ENCODE measurements around the gene CCDC74B.
"Not testable (repeated sequence)": the region's sequence is repeated elsewhere in the genome, so short reads cannot be mapped to it uniquely, and the experiment has no call there.

CCDC74B gene

GRCh38 chr2:130166611-130167010 lies 21.7 kb upstream of the CCDC74B start:
- not testable (repeated sequence) for DNase-seq (ENCODE audit: low read depth, low spot score)

GRCh38 chr2:130165293-130166016 lies 20.5 kb upstream of the CCDC74B start:
- no peak for DNase-seq (ENCODE audit: low read depth, low spot score)

GRCh38 chr2:130162968-130163367 lies 18.1 kb upstream of the CCDC74B start:
- no peak for DNase-seq (ENCODE audit: low read depth, low spot score)

- not testable (repeated sequence) for DNase-seq (ENCODE audit: low read depth, low spot score)
Observed at GRCh38 chr2:130162486-130162885, 17.6 kb upstream of the CCDC74B start.

GRCh38 chr2:130160838-130161705 lies 16.2 kb upstream of the CCDC74B start:
- DNase-seq (ENCODE audit: low read depth, low spot score): peak; percentile 79

- DNase-seq (ENCODE audit: low read depth, low spot score): no peak
Observed at GRCh38 chr2:130160131-130160530, 15.2 kb upstream of the CCDC74B start.

- not testable (repeated sequence) for DNase-seq (ENCODE audit: low read depth, low spot score)
Observed at GRCh38 chr2:130159376-130159775, 14.5 kb upstream of the CCDC74B start.

- DNase-seq (ENCODE audit: low read depth, low spot score): no peak
Observed at GRCh38 chr2:130158631-130159030, 13.7 kb upstream of the CCDC74B start.

- not testable (repeated sequence) for DNase-seq (ENCODE audit: low read depth, low spot score)
Observed at GRCh38 chr2:130157825-130158514, 13.1 kb upstream of the CCDC74B start.

- DNase-seq (ENCODE audit: low read depth, low spot score): not testable (repeated sequence)
Observed at GRCh38 chr2:130157354-130157753, 12.4 kb upstream of the CCDC74B start.

- DNase-seq (ENCODE audit: low read depth, low spot score): no peak
Observed at GRCh38 chr2:130156624-130157004, 11.7 kb upstream of the CCDC74B start.

GRCh38 chr2:130155956-130156623 lies 11.2 kb upstream of the CCDC74B start:
- DNase-seq (ENCODE audit: low read depth, low spot score): peak; percentile 76

GRCh38 chr2:130154773-130155765 lies 10.2 kb upstream of the CCDC74B start:
- no peak for DNase-seq (ENCODE audit: low read depth, low spot score)

GRCh38 chr2:130154423-130154770 lies 9.5 kb upstream of the CCDC74B start:
- not testable (repeated sequence) for DNase-seq (ENCODE audit: low read depth, low spot score)

- not testable (repeated sequence) for DNase-seq (ENCODE audit: low read depth, low spot score)
Observed at GRCh38 chr2:130153721-130154422, 9.0 kb upstream of the CCDC74B start.

GRCh38 chr2:130152816-130153595 lies 8.1 kb upstream of the CCDC74B start:
- no peak for DNase-seq (ENCODE audit: low read depth, low spot score)

GRCh38 chr2:130152136-130152815 lies 7.4 kb upstream of the CCDC74B start:
- not testable (repeated sequence) for DNase-seq (ENCODE audit: low read depth, low spot score)

GRCh38 chr2:130151145-130151512 lies 6.2 kb upstream of the CCDC74B start:
- DNase-seq (ENCODE audit: low read depth, low spot score): not testable (repeated sequence)

Measured in ELF-1 (cell line).